Occipital lobe (tissue), 2 donors: Measurements from ENCODE around the gene SEC14L5. TPM values are rescaled to one million over a fixed set of nuclear protein-coding genes. Genes with fewer than 3 reads are reported as not detected.
"Not testable (repeated sequence)": the region's sequence is repeated elsewhere in the genome, so short reads cannot be mapped to it uniquely, and the experiment has no call there.

Source experiments
- DNase-seq: peaks from one replicate; lab custom pipeline; 2025; lab: John Stamatoyannopoulos, UW
- total RNA-seq: library from RNA; depleted of rRNA; stranded (reverse); fragments of >200 nt; gene quantifications from one replicate; pipeline ENCODE4 v1.2.3, GENCODE V29; 2014

SEC14L5 gene
- total RNA-seq, 1 donor from 2014 or later, result 0.47 TPM

DNA sequence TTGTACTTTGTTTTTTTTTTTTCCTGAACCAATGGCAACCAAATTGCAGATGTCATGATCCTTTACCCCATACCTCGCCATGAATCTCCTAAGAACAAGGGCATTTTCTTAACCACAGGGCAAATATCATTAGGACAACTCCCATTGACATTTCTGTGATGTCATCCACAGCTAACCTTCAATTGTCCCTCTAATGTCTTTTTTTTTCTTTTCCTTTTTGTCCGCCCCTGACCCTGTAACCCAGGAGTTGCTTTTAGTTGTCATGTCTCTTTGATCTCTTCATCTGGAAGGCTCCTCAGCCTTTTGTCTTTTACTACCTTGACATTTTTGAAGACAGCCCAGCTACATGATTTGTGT lies 76.0 kb downstream of the SEC14L5 start:
- DNase-seq, result no peak

DNA sequence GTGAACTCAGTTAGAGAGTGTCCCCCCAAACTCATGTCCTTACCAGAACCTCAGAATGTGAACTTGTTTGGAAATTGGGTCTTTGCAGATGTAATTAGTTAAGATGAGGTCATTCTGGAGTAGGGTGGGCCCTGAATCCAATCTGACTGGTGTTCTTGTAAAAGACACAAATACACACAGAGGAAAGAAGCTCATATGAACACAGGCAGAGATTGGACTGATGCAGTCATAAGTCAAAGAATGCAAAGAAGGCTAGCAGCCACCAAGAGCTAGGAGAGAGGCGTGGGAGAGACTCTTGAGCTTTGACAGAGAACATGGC lies 77.7 kb downstream of the SEC14L5 start:
- no peak for DNase-seq

DNA sequence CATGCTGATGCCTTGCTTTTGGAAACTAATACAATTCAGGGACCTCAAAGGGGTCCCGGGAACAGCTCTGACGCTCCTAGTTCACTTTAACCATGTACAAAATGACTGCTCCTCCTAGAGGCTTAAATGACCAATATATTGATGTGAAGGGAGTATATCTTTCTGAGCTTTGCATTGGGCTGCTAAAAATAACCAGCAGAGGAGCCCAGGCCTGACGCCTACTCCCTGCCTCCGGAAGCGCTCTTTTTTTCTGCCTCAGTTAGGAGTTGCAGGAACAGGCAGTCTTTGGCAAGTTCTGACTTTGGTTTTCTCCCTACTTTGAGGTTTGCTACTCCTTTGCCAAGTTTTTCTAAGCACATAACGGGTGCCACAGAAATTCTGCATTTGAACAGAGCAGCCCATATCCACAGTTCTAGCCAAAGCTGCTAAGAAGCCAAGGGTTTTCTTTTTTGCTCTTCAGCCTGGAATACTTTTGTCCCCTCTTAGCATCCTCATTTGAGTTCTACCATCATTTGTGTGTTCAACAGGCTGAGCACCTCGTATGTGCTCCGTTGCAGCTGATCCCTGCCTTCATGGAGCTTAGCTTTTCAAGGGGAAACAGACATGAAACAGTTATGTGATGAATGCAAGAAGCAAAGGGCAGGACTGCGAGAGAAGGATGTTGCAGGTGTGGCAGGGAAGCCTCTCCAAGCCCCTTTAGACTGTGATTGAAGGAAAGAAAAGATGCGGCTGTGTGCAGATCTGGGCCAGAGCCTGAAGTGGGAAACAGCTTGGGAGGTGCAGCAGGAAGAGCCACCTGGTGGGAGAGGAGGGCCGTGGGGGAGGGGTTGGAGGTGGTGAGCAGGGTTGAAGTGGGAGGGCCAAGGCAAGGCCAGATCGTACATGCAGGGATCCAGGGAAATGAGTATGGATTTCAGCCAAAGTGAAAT lies 78.4 kb downstream of the SEC14L5 start:
- peak; percentile 55 for DNase-seq

DNA sequence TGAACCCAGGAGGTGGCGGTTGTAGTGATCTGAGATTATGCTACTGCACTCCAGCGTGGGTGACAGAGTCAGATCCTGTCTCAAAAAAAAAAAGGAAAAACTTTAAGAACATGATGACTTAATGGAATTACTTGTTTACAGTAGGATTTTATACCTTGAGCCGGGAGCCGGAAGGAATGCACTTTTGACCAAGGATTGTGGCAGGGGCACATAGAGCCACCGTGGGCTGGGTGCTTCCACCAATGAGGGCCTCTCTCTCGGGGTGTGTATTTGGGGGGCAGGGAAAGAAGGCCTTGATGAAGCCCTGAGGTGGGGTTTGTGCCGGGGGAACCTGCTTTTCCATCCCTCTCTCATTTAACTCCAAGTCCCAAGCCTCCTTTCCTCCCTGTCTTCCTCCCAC lies 82.3 kb downstream of the SEC14L5 start:
- DNase-seq, result no peak

DNA sequence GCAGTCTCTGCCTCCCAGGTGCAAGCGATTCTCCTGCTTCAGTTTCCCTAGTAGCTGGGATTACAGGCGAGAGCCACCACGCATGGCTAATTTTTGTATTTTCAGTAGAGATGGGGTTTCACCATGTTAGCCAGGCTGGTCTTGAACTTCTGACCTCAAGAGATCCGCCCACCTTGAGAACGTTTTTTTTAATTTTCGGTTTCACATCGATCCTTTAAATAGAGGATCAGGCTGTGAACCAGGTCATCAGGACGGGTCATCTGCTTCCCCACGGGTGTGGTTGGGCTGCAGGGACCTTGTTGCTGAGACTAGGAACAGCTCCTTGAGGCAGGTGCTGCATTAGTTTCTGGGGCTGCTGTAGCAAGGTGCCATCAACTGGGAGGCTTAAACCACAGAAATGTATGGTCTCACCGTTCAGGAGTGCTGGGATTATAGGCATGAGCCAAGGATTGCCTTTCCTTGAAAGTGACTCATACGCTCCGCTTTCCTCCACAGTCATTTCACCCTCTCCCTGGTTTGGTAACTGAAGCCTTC lies 83.5 kb downstream of the SEC14L5 start:
- DNase-seq, result no peak

DNA sequence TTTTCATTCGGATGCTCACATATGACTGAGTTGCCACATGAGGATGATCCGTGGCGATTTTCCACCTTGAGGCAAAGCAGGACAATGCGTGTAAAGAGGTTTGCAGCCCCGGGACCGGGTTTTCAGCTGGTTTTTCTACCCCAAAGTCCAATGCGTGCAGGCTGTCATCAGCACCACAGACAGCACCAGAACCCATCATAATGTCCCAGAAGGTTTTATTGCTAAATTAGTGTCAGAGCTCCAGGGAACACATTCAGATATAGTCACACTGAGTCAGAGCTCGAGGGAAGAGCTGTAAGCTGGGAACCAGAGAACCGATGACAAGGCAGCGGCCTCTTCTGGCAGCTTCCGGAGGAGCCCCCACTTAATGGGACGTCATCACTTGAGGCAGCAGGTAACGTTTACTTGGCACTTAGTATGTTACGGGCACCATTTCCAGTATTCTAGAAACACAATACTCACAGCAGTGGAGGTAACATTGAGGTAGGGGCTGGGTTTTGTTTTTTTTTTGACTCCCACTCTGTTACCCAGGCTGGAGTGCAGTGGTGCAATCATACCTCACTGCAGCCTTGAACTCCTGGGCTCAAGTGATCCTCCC lies 84.5 kb downstream of the SEC14L5 start:
- no peak for DNase-seq

DNA sequence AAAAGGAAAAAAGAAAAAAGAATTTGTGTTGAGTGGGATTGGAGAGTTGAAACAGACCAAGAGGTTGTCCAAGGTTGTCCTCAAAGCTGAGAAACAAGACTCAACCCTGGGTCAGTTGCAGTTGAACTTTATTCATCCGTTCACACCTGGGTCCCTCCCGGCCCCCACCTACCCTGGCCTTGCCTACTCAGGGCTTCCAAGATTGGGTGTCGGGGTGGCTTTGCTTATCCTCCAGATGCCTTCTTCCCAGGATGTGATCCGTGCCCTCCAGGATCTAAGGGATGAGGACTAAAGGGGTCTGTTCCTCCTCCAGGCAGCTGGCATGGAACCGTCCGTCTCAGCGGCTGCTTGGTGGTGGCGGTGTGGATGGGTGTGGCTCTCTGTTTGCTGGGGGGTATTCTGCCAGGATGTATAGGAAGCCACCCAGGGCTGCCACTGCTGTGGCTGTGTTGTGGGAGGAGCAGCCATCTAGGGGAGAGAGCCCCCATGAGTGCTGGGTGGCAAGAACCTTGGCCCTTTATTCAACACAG lies 85.9 kb downstream of the SEC14L5 start:
- DNase-seq, result no peak

DNA sequence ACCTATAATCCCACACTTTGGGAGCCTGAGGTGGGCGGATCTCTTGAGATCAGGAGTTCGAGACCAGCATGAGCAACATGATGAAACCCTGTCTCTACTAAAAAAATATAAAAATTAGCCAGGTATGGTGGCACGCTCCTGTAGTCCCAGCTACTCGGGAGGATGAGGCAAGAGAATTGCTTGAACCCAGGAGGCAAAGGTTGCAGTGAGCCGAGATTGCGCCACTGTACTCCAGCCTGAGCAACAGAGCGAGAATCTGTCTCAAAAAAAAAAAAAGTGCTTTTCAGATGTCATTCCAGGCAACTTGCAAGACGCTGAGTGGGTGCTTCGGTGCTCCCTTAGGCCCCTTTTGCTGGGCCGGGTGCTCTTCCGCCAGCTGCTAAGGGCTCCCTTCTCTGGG lies 86.5 kb downstream of the SEC14L5 start:
- DNase-seq, result not testable (repeated sequence)

DNA sequence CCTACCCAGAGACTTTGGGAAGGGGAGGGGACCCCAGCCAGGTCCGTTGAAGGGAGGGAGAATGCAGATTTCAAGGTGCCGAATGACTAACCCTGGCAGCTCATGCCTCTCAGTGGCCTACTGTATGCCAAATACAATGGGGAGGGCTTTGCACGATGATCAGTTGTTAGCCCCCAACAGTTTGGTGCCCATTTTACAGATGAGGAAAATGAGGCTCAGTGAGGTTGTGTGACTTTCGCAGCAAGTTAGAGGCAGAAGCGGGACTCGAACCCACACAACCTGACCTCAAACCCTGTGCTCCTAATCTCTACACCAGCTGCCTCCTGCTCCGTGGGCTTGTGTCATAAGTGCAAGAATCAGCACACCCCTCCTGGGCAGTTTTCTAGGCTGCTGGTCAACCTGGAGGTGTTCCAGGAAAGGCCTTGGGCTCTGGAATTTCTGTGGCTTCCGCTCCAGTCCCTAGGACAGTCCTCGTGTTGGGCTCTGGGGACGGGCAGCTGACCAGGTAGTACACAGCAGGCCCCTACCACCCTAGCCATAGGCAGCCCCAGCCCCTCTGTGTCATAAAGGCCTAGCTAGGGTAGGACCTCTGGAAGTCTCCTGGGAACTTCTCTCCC lies 87.5 kb downstream of the SEC14L5 start:
- DNase-seq, result no peak

DNA sequence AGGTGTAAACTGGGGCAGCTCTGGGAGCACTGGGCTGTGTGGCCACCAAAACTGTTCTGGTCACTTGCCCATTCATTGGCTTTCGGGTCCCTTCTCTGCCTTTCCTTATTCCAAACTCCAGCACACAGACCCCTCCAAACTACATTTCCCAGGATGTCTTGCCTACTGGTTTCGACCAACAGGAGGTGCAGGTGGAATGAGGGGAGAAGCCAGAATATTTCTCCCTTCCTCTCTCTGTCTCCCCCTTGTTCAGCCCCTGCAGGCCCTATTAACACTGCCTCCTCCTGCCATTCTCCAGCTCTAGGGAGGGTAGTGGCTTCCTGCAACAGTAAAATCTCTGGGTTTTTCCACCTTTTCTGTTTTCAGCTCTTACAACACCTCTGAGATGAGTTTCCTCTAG lies 88.8 kb downstream of the SEC14L5 start:
- DNase-seq, result no peak

DNA sequence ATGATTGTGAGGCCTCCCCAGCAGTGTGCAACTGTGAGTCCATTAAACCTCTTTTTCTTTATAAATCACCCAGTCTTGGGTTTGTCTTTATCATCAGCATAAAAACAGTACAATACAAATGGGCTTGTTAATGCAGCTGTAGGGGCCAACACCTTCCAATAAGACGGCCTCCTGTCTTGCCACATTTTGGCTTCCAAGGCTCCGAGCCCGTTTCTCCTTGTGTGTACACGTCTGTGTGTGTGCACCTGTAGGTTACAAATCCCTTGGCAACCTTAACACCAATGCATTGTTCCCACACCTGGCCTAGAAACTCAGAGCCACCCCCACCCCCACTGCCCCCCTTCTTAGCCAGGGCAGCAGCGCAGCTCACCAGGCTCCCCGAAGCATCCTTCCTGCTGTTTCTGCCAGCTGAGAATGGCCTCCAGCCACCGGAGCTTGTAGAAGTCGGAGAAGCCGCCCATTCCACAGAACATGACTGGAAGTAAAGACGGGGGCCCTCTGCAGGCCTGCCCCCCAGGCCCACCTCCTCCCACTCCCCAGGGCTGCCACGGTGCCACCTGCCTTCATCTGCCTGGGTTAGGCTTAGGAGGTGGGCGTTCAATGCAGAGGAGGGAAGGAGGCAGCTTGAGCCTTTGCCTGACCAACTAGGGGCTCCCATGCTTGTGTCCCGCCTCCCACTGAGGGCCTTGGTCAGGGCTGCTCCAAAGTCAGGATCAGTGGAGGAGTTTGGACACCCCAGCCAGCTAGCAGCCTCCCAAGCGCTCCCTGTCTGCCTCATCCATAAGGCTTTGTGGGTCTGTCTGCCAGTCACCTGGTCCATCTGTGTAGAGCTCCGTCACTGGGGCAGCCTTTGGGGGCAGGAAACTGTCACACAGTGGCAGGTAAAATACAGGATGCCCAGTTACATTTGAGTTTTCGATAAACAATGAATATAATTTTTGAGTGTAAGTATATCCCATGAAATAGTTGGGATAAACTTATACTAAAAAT lies 97.0 kb downstream of the SEC14L5 start:
- DNase-seq, result no peak

DNA sequence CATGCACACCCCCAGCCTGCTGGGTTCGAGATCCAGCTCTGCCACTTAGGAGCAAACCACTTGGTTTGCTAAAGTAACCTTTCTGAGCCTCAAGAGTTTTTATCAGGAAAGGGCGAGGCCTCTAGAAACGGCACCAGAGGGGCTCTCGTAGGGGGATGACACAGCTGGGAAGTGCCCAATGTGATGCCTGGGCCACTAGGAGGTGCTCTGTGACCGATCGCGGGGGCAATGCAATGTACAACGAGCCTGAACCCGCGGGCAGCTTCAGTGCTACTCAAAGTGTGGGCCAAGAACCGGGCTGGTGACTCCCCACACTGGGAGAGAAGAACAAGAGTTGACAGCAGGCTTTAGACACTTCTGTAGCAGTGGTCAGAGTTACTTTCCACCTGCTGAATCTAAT lies 98.2 kb downstream of the SEC14L5 start:
- no peak for DNase-seq

DNA sequence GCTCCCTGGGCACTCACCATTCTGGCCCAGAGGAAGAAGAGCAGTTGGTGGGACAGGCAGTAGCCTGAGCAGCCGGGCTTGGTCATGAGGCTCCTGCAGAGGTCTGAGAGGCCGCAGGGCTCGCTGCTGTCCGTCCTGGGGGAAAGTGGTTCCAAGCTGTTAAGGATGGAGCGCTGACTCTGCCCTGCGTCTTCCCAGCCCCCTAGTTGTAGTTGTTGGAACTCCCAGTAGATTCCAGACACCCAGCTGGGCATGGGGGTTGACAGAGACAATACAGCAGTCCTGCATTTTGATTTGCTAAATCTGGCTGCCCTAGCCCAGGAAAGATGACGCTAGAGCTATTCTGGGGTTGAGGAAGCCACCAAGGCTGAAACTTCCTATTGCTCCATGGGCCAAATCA lies 100.3 kb downstream of the SEC14L5 start:
- DNase-seq, result no peak

DNA sequence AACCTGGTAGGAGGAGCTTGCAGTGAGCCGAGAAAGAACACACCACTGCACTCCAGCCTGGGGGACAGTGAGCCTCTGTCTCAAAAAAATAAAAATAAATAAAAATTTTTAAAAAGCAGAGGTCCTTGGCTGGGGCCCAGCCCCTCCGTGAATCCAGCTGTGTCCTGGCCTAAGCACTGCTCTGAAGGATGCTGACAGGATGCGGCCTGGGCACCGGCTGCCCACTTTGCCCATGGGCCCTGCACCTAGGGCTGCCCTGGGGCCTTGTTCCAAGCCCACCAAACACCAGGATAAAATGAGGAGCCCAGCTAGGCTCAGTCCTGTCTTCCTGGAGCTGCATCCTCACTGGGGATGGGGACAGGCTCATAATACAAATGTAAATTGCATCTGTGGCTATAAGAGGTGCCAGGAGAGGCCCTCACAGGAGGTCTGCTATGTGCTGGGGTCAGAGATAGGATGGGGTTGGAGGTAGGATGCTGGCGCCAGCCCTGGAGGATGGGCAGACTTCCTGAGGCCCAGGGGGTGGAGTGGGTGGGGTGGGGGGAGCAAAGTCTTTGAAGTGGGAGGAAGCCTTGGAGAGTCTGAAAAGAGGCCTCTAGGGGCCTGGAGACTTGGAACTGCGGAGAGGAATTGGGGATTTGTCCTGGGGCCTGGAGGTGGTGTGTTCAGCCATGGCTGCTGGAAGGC lies 101.4 kb downstream of the SEC14L5 start:
- no peak for DNase-seq

DNA sequence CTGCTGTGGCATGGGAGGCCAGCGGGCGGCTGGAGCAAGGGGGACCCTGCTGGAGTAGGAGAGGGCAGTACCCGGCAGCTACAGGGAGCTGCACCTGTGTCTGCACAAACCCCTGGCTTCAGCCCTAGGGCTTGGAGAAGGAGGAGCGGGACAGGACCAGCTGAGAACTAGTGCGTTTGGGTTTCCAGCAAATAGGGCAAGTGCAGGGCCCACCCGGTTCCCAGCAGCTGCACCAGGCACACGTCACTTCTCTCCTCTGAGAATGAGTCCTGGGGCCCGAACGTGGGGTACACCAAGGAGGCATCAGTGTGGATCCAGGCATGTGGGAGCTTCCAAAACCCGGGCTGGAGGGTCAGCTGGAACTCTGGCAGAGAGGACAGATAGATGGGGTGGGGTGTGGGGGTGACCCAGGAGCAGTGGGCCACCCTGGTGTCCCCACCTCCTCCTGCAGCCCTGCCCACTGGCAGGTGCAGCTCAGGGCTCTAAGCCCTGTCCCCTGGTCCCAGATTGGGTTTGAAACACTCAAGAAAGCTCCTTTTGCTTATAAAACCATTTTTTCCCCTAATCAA lies 102.0 kb downstream of the SEC14L5 start:
- no peak for DNase-seq

DNA sequence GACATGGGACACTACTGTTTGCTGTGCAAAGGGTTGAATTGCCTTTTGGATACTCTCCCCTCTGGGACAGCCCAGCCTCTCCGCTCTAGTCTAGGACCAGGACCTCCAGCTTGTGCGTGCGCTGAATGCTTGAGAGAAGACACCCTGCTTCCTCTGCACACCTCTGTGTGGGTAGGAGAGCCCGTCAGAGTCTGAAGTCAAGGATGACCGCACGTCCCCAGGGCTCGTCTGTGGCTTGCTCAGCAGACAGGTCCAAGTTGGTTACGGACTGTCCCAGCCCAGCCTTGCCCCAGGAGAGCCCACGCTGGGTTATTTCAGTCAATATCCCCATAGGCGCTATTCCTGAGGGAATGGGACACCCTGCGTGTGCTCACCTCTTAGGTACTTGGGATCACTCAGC lies 103.9 kb downstream of the SEC14L5 start:
- no peak for DNase-seq

DNA sequence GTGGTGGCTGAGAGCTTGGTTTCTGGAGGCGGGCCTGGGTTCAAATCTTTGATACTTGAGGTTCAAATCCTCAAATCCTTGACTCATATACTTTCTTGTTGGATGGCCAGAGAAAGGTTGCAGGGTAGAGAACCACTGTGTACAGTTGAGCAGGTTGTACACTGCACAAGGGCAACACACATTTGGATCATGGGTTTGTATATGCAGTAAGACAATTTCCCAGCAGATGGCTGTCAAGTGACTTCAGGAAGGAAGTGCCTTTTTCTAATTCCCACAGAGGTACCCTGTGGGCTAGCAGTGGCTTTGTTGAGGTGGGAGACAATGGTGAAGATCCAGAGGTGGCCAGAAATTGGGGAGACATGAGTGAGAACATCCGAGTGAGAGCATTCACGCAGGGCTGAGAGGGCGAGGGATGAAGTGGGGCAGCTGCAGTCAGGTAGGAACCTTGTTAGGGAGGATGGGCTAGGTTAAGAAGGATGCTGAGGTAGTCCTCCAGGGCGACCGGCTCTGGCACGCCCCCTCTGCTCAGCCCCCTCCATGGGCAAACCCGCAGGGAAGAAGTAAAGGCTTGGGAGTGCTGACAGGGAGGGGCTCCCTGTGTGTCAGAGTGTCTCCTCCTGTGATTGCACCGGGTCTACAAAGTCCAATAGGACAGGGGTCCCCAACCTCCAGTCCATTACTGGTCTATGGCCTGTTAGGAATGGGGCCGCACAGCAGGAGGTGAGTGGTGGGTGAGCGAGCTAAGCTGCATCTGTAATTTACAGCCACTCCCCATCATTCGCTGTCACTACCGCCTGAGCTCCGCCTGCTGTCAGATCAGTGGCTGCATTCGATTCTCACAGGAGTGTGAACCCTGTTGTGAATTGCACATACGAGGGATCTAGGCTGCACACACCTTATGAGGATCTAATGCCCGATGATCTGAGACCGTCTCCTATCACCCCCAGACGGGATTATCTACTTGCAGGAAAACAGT lies 104.9 kb downstream of the SEC14L5 start:
- DNase-seq, result no peak

DNA sequence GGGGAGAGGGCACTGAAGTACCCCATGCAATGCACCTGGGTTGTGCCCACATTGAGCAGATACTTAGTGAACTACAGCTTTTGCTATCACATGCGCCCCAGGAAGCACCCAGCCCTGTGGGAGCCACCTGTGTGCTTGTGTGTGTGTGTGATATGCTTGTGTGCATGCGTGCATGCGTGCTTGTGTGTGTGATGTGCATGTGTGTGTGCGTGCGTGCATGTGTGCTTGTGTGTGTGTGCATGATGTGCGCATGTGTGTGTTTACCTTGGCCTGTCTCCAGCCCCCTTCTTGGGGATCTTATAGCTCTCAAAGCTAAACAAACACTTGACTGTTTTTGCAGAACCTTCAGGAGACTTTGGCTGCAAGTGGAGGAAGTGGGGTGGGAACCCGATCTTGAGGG lies 106.8 kb downstream of the SEC14L5 start:
- no peak for DNase-seq

DNA sequence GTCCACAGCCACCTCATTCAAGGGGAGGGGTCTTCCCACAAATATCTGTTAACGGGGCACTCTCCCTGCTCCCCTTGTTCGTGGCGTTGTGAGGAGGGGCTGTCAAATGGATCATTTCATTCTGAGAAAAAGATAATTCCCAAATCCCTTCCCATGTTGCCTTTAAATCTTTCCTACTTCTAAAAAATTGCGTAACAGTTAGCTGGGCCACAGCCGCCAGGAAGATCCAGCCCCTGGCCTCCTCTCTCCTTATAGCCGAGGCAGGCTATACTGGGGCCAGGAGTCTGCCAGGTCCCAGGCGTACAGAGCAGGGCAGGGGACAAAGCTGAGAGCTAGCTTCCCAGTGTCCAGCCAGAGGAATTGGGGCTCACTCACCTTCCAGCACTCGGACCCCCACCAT lies 107.2 kb downstream of the SEC14L5 start:
- DNase-seq, result no peak
